GM18951 (cell line): ENCODE data around the gene SH2D3C.

Experiments
- POLR2A ChIP-seq: IDR thresholded peaks from 4 replicates; pipeline ENCODE4 v1.6.1; 2011; ENCODE audit warnings: mild to moderate bottlenecking; ENCODE audit not compliant: insufficient read length, insufficient read depth; ENCODE audit errors: extremely low read depth
- in situ Hi-C: fragments of 300-500 bp; cut with MboI; formaldehyde crosslinking; loops from one replicate; pipeline ENCODE4 v1.12.0; 2022; ENCODE audit warnings: low sequenced_read_pairs, mixed read lengths, inconsistent platforms; ENCODE audit not compliant: unreplicated experiment

Gene SH2D3C

DNA sequence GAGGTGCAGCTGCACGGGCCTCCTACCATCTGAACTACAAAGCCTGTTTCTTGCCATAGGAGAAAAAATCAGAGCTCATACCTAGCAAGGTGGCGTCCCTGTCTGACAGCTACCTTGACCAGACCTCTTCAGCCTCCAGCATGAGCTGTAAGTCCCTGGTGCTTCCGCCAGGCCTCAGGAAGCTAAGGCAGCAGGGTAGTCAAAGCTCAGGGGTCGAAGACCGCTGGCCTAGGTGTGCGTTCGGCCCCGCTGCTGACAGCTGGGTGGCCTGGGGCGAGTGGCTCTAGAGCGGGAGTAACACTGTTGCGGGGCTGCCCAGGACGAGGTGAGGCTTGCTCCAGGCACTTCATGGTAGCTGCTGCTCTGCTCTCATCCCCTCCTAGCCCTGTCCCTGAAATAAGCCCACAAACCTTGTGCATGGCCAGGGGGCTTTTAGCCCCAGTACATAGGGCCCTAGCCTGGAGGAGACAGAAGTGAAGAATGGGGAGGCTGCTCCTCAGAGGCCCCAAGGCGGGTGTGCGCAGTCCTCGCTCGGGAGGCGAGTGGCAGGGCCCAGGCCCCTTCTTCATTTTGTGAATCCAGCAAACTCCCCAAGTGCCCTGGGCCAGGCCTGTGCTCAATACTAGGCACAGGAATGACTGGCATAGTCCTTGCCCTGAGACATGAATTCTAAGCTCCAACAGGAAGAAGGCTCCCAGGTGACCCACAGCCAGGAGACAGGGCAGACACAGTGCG is 48.8 kb downstream of the SH2D3C start:
- in situ Hi-C loops, result loop anchor here (10.0 kb wide), 1 partner anchor 185 kb away; the partner anchor contains the start of gene ST6GALNAC4
- no peak for TF ChIP-seq POLR2A

DNA sequence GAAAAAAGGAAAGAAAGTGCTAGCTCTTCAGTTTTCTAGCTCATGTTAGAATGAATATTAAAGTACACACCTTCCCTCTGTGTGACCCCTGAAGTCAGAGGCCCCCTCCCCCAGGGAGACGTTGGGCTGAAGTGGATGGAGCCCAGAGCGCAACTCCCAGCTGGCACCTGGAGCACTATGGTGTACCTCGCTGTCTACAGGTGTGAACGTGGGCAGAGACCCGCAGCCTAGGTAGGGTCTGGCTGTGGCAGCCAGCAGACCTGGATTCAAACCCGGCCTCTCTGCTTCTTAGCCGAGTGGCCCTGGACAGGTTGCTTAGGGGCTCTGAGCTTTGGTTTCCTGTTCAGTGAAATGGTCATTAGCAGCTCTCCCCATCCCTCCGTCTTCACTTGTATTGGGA is 49.7 kb downstream of the SH2D3C start:
- no peak for TF ChIP-seq POLR2A
- in situ Hi-C loops, result no loop called here

DNA sequence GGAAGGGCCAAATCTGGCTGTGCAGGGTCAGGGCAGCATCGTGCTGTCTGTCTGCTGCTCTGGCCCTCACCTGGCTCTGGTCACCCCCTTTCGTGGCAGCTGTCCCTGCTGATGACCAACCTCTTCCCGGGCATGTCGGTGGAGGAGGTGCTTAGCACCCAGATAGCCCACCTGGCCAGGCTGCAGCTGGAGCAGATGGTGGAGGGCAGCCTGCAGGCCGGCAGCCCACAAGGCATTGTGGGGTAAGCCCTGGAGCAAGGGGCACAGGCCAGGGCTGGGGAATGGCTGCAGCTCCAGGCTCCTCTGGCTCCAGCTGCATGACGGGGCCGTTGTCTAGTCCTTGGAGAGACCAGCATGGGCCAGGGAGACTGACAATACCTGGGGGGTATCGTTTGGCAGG is 51.6 kb downstream of the SH2D3C start:
- in situ Hi-C loops, result no loop called here
- TF ChIP-seq POLR2A, result no peak

DNA sequence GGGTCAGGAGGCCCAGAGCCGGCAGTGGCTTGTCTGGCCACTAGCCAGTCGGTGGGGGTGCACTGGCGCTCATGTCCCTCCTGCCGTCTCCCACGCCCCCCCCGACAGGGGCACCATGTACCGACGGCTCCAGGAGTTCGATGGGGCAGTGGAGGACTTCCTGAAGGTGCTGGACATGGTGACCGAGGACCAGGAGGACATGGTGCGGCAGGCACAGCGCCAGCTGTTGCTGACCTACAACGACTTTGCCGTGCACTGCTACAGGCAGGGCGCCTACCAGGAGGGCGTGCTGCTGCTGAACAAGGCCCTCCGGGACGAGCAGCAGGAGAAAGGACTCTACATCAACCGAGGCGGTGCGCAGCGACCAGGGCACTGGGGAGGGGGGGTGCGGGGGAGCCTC is 54.5 kb downstream of the SH2D3C start:
- TF ChIP-seq POLR2A, result no peak
- in situ Hi-C loops, result no loop called here

DNA sequence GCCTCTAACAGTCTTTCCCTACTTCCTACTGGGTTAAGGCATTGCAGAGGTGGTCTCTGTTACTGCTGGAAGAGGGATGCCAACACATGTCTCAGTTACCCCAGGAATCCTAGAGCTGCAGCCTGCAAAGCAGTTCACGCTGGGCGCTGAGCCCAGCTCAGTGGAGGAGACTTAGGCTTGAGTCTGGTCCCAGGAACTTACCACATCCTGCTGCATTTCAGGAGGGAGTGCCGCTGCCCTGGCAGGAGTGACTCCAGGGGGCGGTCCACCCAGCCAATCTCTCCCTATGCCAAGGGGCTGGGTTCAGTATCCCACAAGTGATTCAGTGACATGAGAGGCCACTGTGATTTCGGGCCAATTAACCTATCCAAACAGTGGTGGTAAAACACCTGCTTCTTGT is 55.0 kb downstream of the SH2D3C start:
- in situ Hi-C loops, result no loop called here
- no peak for TF ChIP-seq POLR2A

DNA sequence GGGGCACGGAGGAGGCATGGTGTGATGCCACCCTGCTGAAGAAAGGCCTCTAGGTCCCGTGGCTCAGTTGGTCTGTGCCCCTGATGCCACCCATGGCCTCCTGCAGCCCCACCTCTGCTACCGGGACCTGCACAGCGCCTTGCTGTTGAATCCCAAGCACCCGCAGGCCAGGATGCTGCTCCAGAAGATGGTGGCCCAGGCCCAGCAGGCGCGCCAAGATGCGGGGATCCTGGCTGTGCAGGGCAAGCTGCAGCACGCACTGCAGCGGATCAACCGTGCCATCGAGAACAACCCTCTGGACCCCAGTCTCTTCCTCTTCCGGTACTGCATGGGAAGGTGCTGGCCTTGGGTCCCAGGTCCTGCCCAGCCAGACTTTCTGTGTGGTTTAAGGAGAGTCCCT is 55.5 kb downstream of the SH2D3C start:
- TF ChIP-seq POLR2A, result no peak
- in situ Hi-C loops, result no loop called here

DNA sequence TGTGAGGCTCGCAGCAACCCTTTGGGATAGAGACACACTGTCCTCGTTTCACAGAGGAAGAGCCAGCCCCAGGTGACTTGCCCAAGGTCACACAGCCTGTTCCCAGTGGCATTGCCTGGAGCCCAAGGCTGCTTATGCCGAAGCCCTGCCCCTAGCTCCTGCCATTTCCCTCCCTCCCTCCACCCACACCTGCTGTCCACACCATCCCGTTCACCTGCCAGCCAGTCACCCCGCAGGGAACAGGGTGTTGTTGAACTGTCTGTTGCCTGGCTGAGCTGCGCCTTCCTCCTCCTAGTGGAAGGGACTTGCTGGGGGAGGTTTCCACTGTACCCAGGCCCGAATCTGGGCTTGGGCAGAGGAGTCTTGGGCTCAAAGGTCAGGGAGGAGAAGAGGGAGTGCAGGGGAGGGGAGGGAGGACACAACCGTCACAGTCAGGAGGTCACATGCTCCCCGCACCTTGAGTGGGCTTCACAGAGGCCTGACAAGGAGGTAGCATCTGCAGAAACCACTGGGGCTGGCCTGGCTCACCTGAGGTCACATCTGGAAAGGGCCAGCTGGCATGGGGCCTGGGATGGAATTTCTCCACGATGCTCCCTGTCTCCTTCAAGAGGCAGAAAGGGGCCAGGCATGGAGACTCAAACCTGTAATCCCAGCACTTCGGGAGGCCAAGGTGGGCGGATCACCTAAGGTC is 56.3 kb downstream of the SH2D3C start:
- in situ Hi-C loops, result no loop called here
- no peak for TF ChIP-seq POLR2A

DNA sequence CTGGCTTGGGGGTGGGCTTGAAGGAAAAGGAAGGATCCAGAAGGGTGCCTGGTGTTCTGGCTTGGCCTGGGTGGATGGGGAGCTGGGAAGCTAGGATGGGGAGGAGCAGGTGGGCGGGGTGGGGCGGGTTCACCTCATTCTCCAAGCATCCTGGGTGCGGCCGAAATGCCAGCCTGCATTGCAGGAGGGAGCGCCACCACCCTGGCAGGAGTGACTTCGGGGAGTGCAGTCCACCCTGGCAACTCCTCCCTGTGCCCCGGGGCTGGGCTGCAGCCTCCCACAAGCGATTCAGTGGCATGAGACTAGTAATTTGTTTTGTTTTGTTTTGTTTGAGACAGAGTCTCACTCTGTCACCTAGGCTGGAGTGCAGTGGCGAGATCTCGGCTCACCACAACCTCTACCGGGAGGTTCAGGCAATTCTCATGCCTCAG is 57.1 kb downstream of the SH2D3C start:
- in situ Hi-C loops, result no loop called here
- no peak for TF ChIP-seq POLR2A

DNA sequence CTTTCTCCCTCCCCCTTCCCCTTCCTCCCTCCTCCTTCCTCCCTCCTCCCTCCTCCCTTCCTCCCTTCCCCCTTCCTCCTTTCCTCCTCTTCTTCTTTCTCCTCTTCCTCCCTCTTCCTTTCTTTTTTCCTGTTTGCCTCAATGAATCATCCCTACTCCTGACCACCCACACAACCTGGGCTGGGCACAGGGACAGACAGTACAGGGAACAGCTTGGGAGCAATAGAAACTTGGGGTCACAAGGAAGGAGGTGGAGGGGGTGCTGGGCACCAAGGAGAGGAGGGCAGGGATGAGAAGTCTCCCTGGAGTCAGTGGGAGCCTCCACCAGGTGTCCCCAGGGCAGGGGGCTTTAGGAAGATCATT is 57.6 kb downstream of the SH2D3C start:
- in situ Hi-C loops, result no loop called here
- TF ChIP-seq POLR2A, result no peak

DNA sequence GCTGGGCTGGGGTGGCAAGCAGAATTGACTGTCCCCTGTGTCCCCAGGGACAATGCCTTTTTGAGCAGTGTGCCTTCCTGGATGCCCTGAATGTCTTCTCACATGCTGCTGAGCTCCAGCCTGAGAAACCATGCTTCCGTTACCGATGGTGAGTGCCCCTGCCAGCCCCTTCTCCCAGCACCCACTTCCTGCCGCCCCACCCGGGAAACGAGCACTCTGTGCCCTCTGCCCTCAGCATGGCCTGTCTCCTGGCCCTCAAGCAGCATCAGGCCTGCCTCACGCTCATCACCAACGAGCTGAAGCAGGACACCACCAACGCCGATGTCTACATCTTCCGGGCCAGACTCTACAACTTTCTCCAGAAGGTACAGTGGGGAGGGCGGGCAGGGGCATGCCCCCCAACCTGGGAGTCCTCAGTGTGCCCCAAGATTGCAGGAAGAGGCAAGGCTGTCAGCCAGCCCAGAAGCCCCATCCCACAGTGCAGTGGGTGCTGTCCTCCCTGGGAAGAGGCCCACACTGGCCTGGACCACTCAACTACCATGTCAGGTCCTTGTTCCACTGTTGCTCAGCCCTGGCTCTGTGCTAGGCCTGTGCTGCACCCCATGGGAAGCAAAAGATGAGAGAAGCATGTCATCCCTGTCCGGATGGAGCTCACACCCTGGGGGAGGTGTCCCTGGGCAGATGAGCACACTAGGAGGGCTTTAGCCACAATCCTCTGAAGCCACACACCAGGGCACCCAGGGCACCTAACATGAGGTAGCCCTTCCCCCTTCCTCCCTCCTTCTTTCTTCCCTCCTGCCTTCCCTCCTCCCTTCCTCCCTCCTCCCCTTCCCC is 58.2 kb downstream of the SH2D3C start:
- TF ChIP-seq POLR2A, result no peak
- in situ Hi-C loops, result no loop called here

DNA sequence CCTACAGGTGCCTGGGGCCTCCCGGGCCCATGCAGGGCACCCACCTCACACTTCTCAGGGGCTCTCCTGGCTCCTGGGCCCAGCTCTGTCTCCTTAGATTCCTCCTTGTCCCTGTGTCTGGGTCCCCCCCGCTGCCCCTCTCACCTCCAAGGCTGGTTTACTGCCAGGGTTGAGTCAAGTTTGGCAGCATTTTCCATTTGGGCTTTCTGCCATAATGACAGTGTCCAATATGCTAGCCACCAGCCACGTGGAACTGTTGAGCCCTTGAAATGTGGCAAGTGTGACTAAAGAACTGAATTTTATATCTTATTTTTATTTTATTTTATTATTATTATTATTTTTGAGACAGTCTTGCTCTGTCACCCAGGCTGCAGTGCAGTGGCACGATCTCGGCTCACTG is 60.7 kb downstream of the SH2D3C start:
- no peak for TF ChIP-seq POLR2A
- in situ Hi-C loops, result no loop called here

DNA sequence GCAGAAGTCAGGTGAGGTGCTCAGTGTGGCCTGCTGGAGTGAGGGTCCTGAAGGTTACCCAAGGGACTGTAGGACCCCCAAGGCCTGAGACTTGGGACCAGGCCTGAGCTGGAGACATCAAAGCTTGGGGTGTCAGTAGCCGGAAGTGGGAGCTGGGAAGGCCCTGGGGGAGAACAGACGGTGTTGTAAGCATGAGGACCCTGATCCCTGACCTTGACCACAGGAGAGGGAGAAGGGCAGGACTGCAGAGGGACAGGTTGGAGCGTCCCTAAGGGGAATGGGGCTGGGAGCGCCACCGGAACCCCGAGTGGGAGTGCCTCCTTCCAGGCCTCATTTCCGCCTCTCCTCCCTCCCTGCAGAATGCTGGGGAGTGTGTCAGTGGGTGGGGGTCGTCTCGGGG is 62.1 kb downstream of the SH2D3C start:
- in situ Hi-C loops, result no loop called here
- no peak for TF ChIP-seq POLR2A
